ENCODE data around the gene ZCCHC14.
"Not testable (repeated sequence)": the region's sequence is repeated elsewhere in the genome, so short reads cannot be mapped to it uniquely, and the experiment has no call there.

ZCCHC14 gene

GRCh38 chr16:87484487-87485331, 8.1 kb downstream of the ZCCHC14 start:
- Histone ChIP-seq H3K27ac (replicated peaks) (no peak overlapping the region), H3K27me3 (ENCODE audit: insufficient read depth, poor library complexity, severe bottlenecking) (no peaks in the 10 kb centered on the region), H3K4me3 (replicated peaks; ENCODE audit: insufficient read depth, low read length) (no peak overlapping the region)
- no peak for DNase-seq (ENCODE audit: low read depth in 1 of 2, low spot score in 1 of 2)
- TF ChIP-seq SPI1 (IDR thresholded peaks at IDR 0.05; ENCODE audit: borderline replicate concordance, low read depth) (no peak), REST (IDR thresholded peaks at IDR 0.05; ENCODE audit: insufficient replicate concordance, low read depth) (no peak), POLR2AphosphoS5 (IDR thresholded peaks at IDR 0.05; ENCODE audit: low read depth) (no peak), GABPA (IDR thresholded peaks at IDR 0.05; ENCODE audit: low read depth) (no peak)
- TF ChIP-seq, protein P1, sequence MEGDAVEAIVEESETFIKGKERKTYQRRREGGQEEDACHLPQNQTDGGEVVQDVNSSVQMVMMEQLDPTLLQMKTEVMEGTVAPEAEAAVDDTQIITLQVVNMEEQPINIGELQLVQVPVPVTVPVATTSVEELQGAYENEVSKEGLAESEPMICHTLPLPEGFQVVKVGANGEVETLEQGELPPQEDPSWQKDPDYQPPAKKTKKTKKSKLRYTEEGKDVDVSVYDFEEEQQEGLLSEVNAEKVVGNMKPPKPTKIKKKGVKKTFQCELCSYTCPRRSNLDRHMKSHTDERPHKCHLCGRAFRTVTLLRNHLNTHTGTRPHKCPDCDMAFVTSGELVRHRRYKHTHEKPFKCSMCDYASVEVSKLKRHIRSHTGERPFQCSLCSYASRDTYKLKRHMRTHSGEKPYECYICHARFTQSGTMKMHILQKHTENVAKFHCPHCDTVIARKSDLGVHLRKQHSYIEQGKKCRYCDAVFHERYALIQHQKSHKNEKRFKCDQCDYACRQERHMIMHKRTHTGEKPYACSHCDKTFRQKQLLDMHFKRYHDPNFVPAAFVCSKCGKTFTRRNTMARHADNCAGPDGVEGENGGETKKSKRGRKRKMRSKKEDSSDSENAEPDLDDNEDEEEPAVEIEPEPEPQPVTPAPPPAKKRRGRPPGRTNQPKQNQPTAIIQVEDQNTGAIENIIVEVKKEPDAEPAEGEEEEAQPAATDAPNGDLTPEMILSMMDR (IDR thresholded peaks at IDR 0.05; ENCODE audit: insufficient read depth, low read length) = no peak

DNA sequence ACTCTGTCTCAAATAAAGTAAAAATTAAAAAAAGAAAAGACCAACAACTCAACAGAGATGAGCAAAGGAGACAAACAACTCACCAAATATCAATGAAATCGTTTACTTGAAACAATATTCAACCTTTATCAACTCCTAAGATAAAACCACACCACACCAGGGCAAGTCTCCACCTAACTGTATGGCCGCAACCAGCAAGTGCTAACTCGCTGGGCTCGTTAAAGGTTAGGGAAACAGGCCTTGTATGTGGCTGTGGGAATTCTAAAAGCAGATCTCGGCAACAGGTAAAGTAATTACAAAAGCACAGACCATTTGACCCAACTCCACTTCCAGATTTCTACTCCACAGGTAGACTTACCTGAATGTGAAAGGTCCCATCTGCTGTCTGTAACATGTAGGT, 9.3 kb downstream of the ZCCHC14 start:
- Histone ChIP-seq H3K4me3 (replicated peaks; ENCODE audit: insufficient read depth, low read length) (no peak overlapping the region), H3K27ac (replicated peaks) (no peak overlapping the region), H3K27me3 (ENCODE audit: insufficient read depth, poor library complexity, severe bottlenecking) (no peaks in the 10 kb centered on the region)
- no peak for DNase-seq (ENCODE audit: low read depth in 1 of 2, low spot score in 1 of 2)
- TF ChIP-seq REST (IDR thresholded peaks at IDR 0.05; ENCODE audit: insufficient replicate concordance, low read depth) (no peak), GABPA (IDR thresholded peaks at IDR 0.05; ENCODE audit: low read depth) (no peak), SPI1 (IDR thresholded peaks at IDR 0.05; ENCODE audit: borderline replicate concordance, low read depth) (no peak), POLR2AphosphoS5 (IDR thresholded peaks at IDR 0.05; ENCODE audit: low read depth) (no peak)
- TF ChIP-seq, protein P1 (IDR thresholded peaks at IDR 0.05; ENCODE audit: insufficient read depth, low read length) = no peak

GRCh38 chr16:87482670-87483069, 10.2 kb downstream of the ZCCHC14 start:
- not testable (repeated sequence) for H3K27ac ChIP-seq (replicated peaks); H3K4me3 ChIP-seq (replicated peaks; ENCODE audit: insufficient read depth, low read length); DNase-seq (ENCODE audit: low read depth in 1 of 2, low spot score in 1 of 2); H3K27me3 ChIP-seq (ENCODE audit: insufficient read depth, poor library complexity, severe bottlenecking)

DNA sequence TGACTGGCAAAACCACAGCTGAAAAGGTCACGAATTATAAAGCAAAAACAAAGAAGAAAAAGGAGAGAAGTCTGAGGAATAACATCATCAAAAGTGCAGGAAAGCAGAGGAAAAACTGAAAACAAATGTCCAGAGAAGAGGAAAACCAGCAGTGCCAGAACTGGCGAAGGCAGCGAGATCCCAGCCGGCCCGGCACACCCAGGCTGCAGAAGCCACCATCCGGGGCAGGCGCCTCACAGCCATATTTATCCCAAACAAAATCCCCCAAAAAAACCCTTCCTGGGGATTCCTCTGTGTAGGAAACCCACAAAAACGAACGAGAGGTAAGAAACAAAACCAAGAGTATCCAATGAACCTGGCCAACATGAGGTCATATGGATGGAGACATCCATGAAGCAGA, 10.6 kb downstream of the ZCCHC14 start:
- TF ChIP-seq REST (IDR thresholded peaks at IDR 0.05; ENCODE audit: insufficient replicate concordance, low read depth) = no peak
- Histone ChIP-seq H3K4me3 (replicated peaks; ENCODE audit: insufficient read depth, low read length) (no peak overlapping the region), H3K27ac (replicated peaks) (no peak overlapping the region), H3K27me3 (ENCODE audit: insufficient read depth, poor library complexity, severe bottlenecking) (no peaks in the 10 kb centered on the region)
- DNase-seq (ENCODE audit: low read depth in 1 of 2, low spot score in 1 of 2) = no peak

DNA sequence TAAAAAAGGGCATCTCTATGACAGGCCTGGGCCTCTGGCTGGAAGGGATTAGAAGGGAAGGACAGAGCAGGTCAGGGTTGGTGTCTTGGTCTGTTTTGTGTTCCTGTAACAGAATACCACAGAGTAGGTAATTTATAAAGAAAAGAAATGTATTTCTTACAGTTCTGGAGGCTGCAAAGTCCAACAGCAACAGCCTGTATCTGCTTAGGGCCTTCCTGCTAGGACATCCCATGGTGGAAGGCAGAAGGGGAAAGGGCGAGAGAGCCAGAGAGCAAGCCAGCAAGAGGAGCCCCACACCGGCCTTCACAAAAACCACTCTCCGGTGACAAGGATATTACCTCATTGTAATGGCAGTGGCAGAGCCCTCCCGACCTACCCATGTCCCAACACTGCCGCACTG, 11.1 kb downstream of the ZCCHC14 start:
- DNase-seq (ENCODE audit: low read depth in 1 of 2, low spot score in 1 of 2); H3K27me3 ChIP-seq (ENCODE audit: insufficient read depth, poor library complexity, severe bottlenecking); H3K4me3 ChIP-seq (replicated peaks; ENCODE audit: insufficient read depth, low read length); H3K27ac ChIP-seq (replicated peaks): not testable (repeated sequence)

GRCh38 chr16:87477209-87477981, 15.4 kb downstream of the ZCCHC14 start:
- not testable (repeated sequence) for H3K4me3 ChIP-seq (replicated peaks; ENCODE audit: insufficient read depth, low read length); H3K27me3 ChIP-seq (ENCODE audit: insufficient read depth, poor library complexity, severe bottlenecking); DNase-seq (ENCODE audit: low read depth in 1 of 2, low spot score in 1 of 2); H3K27ac ChIP-seq (replicated peaks)
